Uterus (tissue), 4 donors: ENCODE measurements around the gene PPP4R4. TPM values are rescaled to one million over a fixed set of nuclear protein-coding genes. Genes with fewer than 3 reads are reported as not detected.

Source experiments
- DNase-seq, 2 donors: peaks; one replicate each; pipeline ENCODE4 v3.0.0-alpha.2; 2019 to 2020
- H3K27ac ChIP-seq, 2 donors: fragments of 200-600 bp; sonication (generic); 1 replicate in 1 of 2; 2 replicates in 1 of 2; pipeline ENCODE4 v1.5.1; 2016 to 2018
- H3K27me3 ChIP-seq, 2 donors: fragments of 200-600 bp; sonication (generic); one replicate each; pipeline ENCODE4 v1.5.1; 2018 to 2019; ENCODE audit warnings: control low read depth in 1 of 2
- H3K36me3 ChIP-seq, 2 donors: fragments of 200-600 bp; sonication (generic); one replicate each; pipeline ENCODE4 v1.5.1; 2019; ENCODE audit warnings: control low read depth in 1 of 2
- H3K4me1 ChIP-seq, 2 donors: fragments of 200-600 bp; sonication (generic); one replicate each; pipeline ENCODE4 v1.5.1; 2018 to 2019; ENCODE audit warnings: control low read depth in 1 of 2
- H3K4me3 ChIP-seq, 2 donors: fragments of 200-600 bp; sonication (generic); 1 replicate in 1 of 2; 2 replicates in 1 of 2; pipeline ENCODE4 v1.5.1; 2018 to 2019; ENCODE audit warnings: mild to moderate bottlenecking in 1 of 2
- H3K9me3 ChIP-seq, 2 donors: fragments of 200-600 bp; sonication (generic); one replicate each; pipeline ENCODE4 v1.5.1; 2019; ENCODE audit warnings: control low read depth in 1 of 2
- POLR2A ChIP-seq, 2 donors: fragments of 450-650 bp; IDR thresholded peaks; one replicate each; pipeline ENCODE4 v1.6.1; 2016; ENCODE audit warnings: antibody characterized with exemption in 2 of 2, mild to moderate bottlenecking in 1 of 2, moderate library complexity in 1 of 2
- intact Hi-C: fragments of 100-400 bp; cut with DNase I; formaldehyde crosslinking; loops from one replicate; pipeline ENCODE4 v1.15.1; 2023; ENCODE audit warnings: low total_unique reads
- total RNA-seq, 4 donors: library from RNA; depleted of rRNA in 3 of 4; stranded (reverse); fragments of >200 nt in 3 of 4; gene quantifications; one replicate each; pipeline versions ENCODE4 v1.1.0 to v1.2.4, GENCODE V29; 2014 to 2023
- TF ChIP-seq, protein P1 (sequence below), 4 experiments: fragments of 200-600 bp in 2 of 4; fragments of 450-650 bp in 2 of 4; sonication (generic) in 2 of 4; IDR thresholded peaks; one replicate each; pipeline ENCODE4 v1.5.1; 2016 to 2019; ENCODE audit warnings: antibody characterized with exemption in 4 of 4, mild to moderate bottlenecking in 2 of 4, moderate library complexity in 1 of 4
- donor health status: DM: yes; HTN: yes; CAD: no.

The PPP4R4 gene
- total RNA-seq, 4 donors from 2014 or later, result 0.59 to 4.1 (median 2.0) TPM

DNA sequence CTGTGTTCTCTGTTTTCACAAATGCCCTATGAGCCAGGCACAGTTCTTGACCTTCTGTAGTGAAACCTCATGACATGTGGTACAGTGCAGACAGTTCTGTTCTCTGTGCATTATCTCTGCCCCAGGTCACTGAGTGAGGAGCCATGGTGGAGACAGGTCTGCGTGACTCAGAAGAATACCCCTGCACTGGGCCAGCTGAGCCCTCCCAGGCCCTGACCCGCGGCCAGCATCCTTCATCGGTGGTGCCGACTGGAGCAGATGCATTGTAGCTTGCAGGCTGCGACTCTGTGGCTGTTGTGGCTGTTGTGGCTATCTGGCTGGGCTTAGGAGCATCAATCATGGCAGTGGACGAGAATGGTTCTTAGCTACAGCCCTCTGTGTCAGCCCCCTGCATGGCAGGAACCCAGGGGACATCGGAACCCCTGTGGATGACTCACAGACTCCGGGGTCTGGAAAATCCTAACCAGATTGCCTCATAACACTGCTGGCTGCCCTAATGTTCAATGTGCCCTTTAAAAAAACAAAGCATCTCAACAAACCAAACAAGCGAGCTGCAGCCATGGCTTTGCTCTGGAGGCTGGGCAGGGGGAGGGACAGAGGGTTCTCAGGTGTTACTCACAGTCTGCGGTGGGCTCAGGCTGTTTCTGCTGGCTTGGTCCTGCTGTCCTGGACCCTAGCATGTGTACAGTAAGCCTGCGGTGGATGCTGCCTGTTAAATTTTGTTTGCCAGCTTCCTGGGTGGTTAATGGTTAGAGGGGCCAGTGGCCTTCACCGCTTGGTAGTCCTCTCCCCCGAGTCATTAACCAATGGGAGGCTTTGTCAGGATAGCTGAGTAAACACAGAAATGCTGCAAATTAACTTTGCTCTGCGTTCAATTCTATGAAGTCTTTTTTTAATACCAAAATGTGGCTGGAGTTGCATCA is 148.8 kb downstream of the PPP4R4 start, which contains the start of gene SERPINA6:
SERPINA6 (minus strand) TSS at position 689 of the 923 bp plus-strand sequence. CDS start 8,688 bp downstream, outside the sequence.
- DNase-seq, result no peak
- H3K4me3 ChIP-seq, result no peak within 1 kb of the TSS
- no peaks in the 10 kb centered on the region for H3K36me3 ChIP-seq
- no peak for TF ChIP-seq POLR2A (IDR thresholded peaks at IDR 0.05)
- TF ChIP-seq, protein P1, sequence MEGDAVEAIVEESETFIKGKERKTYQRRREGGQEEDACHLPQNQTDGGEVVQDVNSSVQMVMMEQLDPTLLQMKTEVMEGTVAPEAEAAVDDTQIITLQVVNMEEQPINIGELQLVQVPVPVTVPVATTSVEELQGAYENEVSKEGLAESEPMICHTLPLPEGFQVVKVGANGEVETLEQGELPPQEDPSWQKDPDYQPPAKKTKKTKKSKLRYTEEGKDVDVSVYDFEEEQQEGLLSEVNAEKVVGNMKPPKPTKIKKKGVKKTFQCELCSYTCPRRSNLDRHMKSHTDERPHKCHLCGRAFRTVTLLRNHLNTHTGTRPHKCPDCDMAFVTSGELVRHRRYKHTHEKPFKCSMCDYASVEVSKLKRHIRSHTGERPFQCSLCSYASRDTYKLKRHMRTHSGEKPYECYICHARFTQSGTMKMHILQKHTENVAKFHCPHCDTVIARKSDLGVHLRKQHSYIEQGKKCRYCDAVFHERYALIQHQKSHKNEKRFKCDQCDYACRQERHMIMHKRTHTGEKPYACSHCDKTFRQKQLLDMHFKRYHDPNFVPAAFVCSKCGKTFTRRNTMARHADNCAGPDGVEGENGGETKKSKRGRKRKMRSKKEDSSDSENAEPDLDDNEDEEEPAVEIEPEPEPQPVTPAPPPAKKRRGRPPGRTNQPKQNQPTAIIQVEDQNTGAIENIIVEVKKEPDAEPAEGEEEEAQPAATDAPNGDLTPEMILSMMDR (IDR thresholded peaks at IDR 0.05), result no peak
- H3K9me3 ChIP-seq, result no peaks in the 10 kb centered on the region
- H3K27ac ChIP-seq, result no peak within 1 kb of the TSS
- no peaks in the 10 kb centered on the region for H3K27me3 ChIP-seq
- no peaks in the 10 kb centered on the region for H3K4me1 ChIP-seq
- intact Hi-C loops, result no loop called here

DNA sequence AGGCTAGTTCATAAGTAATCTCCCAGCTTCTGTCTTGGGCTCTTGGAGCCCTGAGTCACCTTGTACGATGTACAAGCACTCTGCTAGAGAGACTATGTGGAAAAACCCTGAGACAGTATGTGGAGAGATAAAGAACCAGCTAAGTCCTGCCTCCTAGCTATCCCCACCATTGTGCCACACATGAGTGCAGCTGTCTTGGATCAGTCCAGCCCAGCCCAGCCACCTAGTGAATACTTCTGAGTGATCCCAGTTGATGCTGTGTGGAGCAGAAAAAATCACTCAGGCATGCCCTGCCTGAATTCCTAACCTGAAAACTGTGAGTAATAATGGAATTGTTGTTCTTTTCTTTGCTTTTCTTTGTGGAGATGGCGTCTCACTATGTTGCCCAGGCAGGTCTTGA is 154.1 kb downstream of the PPP4R4 start:
- TF ChIP-seq POLR2A (IDR thresholded peaks at IDR 0.05), result no peak
- TF ChIP-seq, protein P1 (IDR thresholded peaks at IDR 0.05), result no peak
- no peak for DNase-seq
- intact Hi-C loops, result no loop called here
- Histone ChIP-seq H3K27ac (no peak overlapping the region), H3K36me3 (no peaks in the 10 kb centered on the region), H3K4me3 (no peak overlapping the region), H3K27me3 (no peaks in the 10 kb centered on the region), H3K9me3 (no peaks in the 10 kb centered on the region), H3K4me1 (no peaks in the 10 kb centered on the region)

Other genes with a start within 250 kb of the PPP4R4 start
- under 1 TPM in 1 of 4 donors, not detected in 3; 0.48 TPM for gene FAM181A, start 247.0 kb upstream of the PPP4R4 start, total RNA-seq
- gene ASB2, start 197.8 kb upstream of the PPP4R4 start, total RNA-seq, result 10 to 100 TPM; 11.8 to 84.1 (median 21.0) TPM
- not detected for gene CCDC197, start 177.0 kb upstream of the PPP4R4 start, total RNA-seq
- 1 to 10 TPM in 1 of 4 donors, under 1 TPM in 1, not detected in 2; 0.37 to 3.8 TPM for gene OTUB2, start 148.0 kb upstream of the PPP4R4 start, total RNA-seq
- 100 to 1,000 TPM in 3 of 4 donors, 10 to 100 TPM in 1; 55.6 to 223 (median 116) TPM for gene DDX24, start 93.1 kb upstream of the PPP4R4 start, total RNA-seq
- 10 to 100 TPM in 2 of 4 donors, 1 to 10 TPM in 2; 7.1 to 32.8 (median 14.3) TPM for gene IFI27L1, start 93.0 kb upstream of the PPP4R4 start, total RNA-seq
- 100 to 1,000 TPM in 2 of 4 donors, 10 to 100 TPM in 1, 1 to 10 TPM in 1; 5.6 to 390 (median 196) TPM for gene IFI27, start 63.6 kb upstream of the PPP4R4 start, total RNA-seq
- 100 to 1,000 TPM in 1 of 4 donors, 10 to 100 TPM in 3; 14.3 to 111 (median 45.0) TPM for gene IFI27L2, start 44.7 kb upstream of the PPP4R4 start, total RNA-seq
- gene SERPINA10, start 118.9 kb downstream of the PPP4R4 start, total RNA-seq, result not detected
- under 1 TPM in 1 of 4 donors, not detected in 3; 0.76 TPM for gene SERPINA6, start 149.0 kb downstream of the PPP4R4 start, total RNA-seq
- not detected for gene SERPINA2, start 192.4 kb downstream of the PPP4R4 start, total RNA-seq
- gene SERPINA1, start 214.3 kb downstream of the PPP4R4 start, total RNA-seq, result 1 to 10 TPM in 2 of 4 donors, under 1 TPM in 1, not detected in 1; 0.88 to 6.6 (median 4.9) TPM